GM18858 (cell line): ENCODE results near the gene ABCC9.

ENCODE experiments used
- ATAC-seq: cut with Tn5 transposase; IDR thresholded peaks from one replicate; pipeline ENCODE4 v1.9.1; 2021; ENCODE audit not compliant: unreplicated experiment

Gene ABCC9

DNA sequence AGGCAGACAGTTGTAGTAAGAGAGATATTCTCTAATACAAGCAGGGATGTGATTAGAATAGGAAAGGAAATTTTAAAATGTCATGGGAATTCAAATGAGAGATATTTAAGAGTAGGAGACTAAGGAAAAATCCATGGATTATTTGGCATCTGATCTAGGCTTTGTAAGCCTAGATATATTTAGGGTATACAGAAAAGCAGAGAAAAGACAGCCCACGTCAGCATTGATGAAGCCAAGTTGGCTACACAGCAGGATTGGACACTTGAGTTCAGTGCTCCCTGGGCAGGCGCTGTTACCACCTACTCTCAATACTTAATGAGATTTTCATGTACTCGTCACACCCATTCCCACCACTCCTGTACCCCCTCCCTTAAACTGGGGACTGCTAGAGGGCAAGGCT, 165.1 kb downstream of the ABCC9 start:
- ATAC-seq: no peak

DNA sequence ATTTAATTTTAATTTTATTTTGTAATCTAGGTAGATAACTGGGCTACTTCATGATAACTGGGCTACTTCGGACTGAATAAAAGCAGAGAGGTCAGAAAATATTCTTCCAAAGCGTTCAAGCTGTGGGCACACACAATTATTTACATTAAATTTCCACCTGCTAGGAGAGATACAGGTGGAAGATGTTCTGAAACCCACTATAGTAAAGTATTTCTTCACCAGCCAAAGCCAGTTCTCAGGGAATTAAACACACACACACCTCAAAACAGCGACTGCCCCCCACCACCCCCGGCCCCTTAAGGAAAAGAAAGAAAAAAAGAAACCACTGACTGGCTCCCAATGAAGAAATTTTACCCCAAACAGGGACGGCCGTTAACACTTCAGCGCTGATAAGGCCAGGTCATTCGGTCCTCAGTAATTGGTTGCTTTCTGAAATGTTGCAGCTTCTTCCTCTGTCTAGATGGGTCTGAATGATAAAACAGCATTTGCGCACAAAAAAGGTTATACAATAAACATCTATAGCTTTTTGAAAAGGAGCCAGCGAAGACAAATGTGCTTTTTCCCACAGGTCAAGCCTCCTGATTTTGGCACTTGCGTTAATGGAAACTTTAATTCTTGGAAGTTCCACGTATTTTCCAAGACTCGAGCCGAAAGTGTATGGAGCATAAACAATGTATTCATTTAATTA, 165.9 kb downstream of the ABCC9 start:
- ATAC-seq: no peak

DNA sequence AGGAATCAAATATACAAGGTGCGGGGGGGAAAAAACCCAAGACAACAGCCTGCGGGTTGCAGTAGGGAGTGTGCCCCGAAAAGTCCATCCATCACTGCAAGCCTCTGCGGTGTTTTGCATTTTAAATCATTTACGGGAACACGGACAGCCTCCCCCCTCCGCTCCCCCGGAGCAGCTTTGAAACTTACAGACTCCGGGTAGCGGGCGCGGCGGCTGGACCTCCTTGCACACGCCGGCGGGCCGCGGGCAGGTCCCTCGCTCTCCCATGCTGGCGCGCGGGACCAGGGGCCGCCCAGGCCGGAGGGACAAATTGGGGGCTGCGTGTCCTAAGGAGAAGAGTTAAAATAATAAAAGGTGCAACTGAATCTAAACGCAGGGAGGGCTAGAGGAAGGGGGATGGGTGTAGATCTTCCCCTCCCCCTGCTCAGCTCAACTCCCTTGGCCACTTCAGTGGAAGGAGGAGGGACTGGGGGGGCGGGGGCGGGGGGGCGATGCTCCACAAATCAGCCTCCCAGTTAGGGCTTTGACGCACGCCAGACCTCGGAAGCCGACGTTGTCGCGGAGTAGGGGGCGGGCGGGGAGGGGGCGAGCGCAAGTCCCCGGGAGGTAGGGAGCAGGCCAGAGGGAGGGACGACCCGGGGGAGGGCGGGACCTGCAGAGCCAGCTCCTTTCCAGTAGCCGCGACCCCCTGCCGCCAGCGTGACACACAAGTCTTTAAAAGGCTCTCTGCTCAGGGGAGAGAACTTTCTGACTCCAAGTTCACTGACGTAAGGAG, 166.7 kb downstream of the ABCC9 start, which contains the start of gene KCNJ8:
Gene KCNJ8 (minus strand): TSS at position 349 of the 775 bp plus-strand sequence. CDS start 1,090 bp downstream, outside the sequence.
- ATAC-seq: no peak

DNA sequence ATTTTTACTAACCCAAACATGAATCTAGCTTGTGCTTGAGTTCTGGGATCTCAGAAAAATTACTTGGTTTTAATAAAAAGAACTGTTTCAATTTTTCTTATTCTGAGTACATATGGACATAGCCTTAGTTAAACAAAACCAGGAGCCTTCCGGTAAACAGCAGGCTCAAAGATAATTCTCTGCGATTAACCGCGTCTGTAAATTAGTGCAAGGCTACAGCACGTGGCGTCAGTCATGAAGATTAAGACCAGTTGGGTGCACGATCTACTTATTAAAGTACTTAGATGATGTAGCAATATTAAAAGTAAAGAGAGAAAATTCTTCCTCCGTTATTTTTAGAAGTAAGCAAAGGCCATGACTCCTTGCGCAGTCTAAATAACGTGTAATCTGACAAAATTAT, 167.4 kb downstream of the ABCC9 start:
- no peak for ATAC-seq

DNA sequence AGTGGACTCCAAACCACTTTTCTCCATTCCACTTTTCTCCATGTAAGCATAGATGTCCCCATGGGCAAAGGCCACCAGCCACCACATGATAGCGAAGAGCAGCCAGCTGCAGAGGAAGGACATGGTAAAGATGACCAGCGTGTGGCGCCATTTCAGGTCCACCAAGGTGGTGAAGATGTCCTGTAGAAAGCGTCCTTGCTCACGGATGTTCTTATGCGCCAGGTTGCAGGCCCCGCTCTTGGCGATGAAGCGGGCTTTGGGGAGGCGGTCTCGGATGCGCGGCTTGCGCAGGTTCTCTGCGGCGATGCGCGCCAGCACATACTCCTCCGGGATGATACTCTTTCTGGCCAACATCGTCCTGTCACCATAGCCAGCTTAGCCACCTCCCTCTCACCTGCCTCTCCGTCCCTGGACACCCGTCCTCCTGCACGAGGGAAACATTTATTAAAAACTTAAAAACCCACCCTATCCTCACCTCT, 167.9 kb downstream of the ABCC9 start:
- ATAC-seq: no peak

DNA sequence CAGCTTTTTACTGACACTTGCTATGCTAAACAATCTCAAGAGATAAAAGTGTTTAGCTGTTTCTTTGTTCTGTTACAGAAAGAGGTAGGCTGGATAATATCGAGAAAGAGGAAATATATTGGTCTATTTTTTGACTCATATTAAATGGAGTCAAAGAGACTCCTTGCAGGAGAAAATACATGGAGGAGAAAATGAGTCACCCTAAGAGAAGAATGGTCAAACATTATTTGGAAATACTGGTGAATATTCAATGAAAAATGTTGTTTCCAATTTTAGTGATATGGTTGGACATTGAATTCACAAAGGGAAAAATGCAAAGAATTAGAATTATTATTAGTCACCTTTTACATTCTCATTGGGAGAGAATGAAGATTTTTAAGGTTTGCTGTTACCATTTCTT, 169.9 kb downstream of the ABCC9 start:
- ATAC-seq: no peak

DNA sequence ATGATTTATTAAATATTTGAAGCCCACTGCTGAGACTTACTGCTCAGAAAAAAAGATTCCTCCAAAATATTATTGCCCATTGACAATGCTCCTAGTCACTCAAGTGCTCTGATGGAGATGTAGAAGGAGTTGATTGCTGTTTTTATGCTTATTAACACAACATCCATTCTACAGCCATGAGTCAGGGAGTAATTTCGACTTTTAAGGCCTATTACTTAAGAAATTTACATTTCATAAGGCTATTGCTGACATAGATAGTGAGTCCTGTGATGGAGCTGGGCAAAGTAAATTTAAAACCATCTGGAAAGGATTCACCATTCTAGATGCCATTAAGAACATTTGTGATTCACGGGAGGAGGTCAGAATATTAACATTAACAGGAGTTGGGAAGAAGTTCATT, 171.9 kb downstream of the ABCC9 start:
- no peak for ATAC-seq

DNA sequence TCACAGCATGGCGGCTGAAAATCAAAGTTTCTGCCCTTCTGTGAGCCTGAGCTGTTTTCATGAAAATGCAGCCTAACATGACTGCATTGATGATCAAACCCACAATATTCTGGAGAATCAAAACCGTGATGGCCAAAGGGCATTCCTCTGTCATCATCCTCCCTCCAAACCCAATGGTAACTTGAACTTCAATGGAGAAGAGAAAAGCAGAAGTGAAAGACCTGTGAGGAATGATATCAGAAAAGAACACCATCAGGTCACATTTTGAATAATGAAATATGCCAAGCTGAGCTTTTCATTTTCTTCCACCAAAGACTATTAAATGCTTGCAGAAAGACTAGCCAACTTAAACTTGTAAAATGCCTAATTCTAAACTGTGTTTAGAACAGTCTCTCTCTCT, 174.8 kb downstream of the ABCC9 start:
- ATAC-seq: no peak

DNA sequence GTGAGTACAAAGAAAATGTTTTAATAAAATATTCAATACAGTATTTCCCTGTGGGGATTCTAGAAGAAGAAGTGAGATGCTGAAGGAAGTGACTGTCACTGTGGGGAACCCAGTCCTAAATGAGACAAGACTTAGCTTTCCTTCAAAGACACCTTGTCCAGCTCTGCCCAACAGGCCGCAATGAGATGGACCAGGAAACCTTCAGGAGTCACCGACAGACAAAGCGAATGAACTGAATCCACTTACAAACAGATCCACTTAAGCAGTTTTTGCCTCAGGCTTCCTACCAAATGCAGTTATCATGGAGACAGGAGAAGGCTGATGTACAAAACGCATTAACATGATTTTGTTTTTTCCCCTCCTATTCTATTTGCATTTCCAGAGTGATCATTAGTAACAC, 176.3 kb downstream of the ABCC9 start:
- ATAC-seq: no peak

DNA sequence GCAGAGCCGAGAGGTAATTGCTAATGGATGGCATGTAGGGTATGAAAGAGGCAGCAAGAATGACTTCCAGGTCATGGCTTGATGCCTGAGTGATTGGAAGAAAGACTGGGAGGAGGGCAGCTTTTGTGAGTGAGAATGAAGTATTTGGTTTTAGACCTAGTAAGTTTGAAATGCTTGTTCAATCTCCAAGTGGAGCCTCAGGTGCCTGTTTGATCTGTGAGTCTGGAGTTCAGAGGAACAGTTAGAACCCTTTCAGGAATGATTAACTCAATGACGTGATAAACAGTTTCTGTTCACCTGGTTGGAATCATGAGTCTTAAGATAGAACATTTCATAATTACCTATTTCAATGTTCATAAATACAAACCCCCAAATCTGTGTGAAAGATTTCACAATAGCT, 177.2 kb downstream of the ABCC9 start:
- no peak for ATAC-seq

DNA sequence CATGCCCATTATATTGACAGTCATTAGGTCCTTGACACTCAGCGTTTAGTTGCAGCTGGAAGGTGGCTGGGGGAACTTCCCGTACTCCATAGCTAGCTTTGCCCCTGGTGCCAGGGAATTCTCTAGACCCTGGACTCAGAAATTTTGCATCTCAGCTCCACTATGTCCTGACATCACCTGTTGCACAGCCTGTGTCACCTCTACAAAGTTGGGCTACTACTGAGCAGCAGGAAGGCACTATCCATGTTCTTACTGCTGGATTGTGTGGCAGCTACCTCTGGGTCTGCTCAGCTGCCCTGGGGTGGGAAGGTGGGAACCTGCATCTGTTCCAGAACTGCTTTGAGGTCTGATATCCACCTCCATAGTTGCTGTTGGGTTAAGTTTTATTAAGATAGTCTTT, 177.7 kb downstream of the ABCC9 start:
- ATAC-seq: no peak

DNA sequence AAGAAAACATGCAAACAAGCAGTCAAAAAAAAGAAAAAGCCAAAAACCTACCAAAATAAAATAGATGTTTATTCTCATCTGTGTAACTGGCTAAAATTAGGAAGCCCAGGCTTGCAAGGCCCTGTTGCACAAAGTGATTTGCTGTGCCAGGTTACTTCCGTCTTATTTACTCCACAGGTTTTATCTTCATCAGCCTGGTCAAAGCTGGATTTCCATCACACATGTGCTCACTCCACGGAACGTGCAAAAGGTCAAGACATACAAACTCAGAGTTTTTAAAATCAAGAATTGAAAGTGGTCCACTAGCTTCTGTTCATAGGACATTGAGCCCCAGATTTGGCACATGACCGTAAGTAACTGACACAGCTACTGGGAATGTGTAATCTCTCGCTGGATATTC, 181.5 kb downstream of the ABCC9 start:
- ATAC-seq: no peak

DNA sequence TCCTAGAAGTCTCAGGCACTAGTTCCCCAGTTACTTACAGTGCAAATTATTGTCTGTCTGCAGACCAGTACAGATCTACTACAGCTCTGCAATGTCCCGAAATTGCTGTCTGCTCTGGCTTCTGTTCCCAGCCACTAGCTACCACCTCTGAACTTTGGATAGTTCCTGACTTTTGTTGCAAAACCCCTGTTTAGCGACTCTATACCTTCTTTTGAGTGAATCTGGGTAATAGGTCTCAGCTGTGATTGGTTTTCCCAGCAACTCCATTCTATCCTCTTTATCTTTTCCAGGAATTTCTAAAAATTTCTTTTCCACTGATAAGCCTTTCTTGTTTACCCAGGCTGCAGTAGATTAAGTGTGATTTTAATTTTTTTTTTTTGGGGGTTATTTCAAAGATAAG, 183.5 kb downstream of the ABCC9 start:
- ATAC-seq: no peak

DNA sequence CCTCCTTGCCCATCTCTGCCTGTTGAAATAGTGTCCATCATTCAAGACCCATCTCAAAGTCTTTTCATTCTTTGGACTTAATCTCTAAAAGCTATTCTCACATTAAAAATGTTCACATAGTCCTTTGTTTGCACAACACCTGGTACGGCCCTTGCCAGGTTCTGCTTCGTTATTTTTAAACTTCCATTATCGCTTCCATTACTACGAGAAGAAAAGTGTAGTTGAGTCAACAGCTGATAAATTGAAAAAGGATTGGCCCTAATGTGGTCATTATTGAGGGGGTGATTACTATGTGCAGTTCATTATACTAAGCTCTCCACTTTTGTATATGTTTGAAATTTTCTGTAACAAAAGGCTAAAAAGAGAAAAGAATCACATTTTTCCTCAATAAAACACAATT, 184.5 kb downstream of the ABCC9 start:
- ATAC-seq: no peak

DNA sequence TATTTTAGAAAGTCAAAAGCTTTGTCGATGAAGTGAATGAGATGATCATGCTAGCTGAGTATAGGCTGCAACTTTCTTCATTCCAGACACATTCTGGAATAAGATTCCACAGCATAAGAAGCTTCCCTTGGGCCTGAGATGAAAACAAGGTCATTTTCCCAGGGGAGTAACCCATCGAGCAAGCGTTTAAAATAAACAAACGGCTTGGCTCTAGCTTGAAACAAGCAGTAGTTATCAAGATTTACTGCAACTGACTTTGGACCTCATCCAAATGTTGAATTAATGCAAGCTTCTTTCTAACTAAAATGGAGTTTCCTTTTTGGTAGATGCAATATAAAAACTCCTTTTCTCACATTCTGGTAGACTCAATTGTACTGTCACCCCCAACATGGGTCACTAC, 189.7 kb downstream of the ABCC9 start:
- ATAC-seq: no peak
